DND-41 (cell line): ENCODE results near the gene DNM3.

ENCODE experiments used
- EZH2 ChIP-seq: IDR thresholded peaks from 3 replicates; pipeline ENCODE4 v1.6.1; 2012; ENCODE audit warnings: borderline replicate concordance, low read depth, mild to moderate bottlenecking, moderate library complexity, low read length, inconsistent platforms; ENCODE audit not compliant: severe bottlenecking
- TF ChIP-seq, protein P1 (sequence below): IDR thresholded peaks from 2 replicates; pipeline ENCODE4 v1.5.1; 2012; ENCODE audit warnings: borderline replicate concordance, low read length, moderate library complexity, mild to moderate bottlenecking; ENCODE audit not compliant: poor library complexity, severe bottlenecking; ENCODE audit errors: extremely low read depth

DNA sequence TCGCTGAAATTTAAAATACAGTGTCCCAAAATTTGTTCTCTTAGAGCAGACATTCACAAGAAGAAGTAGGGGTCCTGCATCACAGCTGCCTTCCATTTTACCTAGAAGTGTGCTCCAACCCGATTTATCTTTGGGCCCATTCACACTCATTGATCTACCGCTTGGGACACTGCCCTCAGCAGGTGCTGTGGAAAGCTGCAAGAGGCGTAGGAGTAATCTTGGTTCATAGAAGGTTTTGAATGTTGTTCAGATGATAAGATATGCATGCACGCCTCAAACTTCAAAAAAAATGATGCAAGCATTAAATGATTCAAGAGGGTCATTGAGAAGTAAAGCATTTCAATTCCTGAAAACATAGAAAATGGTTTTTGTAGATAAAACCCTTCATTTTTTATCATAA is 560.6 kb downstream of the DNM3 start:
- TF ChIP-seq, protein P1, sequence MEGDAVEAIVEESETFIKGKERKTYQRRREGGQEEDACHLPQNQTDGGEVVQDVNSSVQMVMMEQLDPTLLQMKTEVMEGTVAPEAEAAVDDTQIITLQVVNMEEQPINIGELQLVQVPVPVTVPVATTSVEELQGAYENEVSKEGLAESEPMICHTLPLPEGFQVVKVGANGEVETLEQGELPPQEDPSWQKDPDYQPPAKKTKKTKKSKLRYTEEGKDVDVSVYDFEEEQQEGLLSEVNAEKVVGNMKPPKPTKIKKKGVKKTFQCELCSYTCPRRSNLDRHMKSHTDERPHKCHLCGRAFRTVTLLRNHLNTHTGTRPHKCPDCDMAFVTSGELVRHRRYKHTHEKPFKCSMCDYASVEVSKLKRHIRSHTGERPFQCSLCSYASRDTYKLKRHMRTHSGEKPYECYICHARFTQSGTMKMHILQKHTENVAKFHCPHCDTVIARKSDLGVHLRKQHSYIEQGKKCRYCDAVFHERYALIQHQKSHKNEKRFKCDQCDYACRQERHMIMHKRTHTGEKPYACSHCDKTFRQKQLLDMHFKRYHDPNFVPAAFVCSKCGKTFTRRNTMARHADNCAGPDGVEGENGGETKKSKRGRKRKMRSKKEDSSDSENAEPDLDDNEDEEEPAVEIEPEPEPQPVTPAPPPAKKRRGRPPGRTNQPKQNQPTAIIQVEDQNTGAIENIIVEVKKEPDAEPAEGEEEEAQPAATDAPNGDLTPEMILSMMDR = peak; percentile 37
- no peak for TF ChIP-seq EZH2
